GM20000 (cell line): ENCODE data around the gene GORAB.

Experiments
- DNase-seq: peaks from one replicate; pipeline ENCODE4 v3.0.0; 2012; ENCODE audit warnings: low spot score
- TF ChIP-seq, protein P1 (sequence below): IDR thresholded peaks from 2 replicates; pipeline ENCODE4 v1.5.1; 2012; ENCODE audit warnings: mild to moderate bottlenecking, control low read depth; ENCODE audit errors: extremely low read depth, missing control alignments

The GORAB gene

DNA sequence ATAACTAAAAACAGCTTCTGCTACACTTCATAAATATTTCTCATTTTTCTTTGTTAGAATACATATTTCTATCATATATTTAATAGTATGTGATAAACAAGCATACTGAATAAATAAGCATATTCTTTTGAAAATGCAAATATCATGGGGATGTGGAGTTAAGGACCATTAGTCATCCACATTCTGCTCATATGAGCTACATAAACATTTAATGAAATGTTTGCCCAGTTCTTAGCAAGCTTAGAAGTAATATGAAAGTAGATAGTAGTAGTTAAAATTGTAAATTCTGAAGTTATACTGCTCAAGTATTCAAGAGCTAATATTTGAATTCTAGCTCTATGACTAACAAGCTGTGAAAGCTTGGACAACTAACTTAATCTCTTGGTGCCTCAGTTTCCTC is 10.1 kb upstream of the GORAB start:
- DNase-seq, result no peak
- TF ChIP-seq, protein P1, sequence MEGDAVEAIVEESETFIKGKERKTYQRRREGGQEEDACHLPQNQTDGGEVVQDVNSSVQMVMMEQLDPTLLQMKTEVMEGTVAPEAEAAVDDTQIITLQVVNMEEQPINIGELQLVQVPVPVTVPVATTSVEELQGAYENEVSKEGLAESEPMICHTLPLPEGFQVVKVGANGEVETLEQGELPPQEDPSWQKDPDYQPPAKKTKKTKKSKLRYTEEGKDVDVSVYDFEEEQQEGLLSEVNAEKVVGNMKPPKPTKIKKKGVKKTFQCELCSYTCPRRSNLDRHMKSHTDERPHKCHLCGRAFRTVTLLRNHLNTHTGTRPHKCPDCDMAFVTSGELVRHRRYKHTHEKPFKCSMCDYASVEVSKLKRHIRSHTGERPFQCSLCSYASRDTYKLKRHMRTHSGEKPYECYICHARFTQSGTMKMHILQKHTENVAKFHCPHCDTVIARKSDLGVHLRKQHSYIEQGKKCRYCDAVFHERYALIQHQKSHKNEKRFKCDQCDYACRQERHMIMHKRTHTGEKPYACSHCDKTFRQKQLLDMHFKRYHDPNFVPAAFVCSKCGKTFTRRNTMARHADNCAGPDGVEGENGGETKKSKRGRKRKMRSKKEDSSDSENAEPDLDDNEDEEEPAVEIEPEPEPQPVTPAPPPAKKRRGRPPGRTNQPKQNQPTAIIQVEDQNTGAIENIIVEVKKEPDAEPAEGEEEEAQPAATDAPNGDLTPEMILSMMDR, result no peak

DNA sequence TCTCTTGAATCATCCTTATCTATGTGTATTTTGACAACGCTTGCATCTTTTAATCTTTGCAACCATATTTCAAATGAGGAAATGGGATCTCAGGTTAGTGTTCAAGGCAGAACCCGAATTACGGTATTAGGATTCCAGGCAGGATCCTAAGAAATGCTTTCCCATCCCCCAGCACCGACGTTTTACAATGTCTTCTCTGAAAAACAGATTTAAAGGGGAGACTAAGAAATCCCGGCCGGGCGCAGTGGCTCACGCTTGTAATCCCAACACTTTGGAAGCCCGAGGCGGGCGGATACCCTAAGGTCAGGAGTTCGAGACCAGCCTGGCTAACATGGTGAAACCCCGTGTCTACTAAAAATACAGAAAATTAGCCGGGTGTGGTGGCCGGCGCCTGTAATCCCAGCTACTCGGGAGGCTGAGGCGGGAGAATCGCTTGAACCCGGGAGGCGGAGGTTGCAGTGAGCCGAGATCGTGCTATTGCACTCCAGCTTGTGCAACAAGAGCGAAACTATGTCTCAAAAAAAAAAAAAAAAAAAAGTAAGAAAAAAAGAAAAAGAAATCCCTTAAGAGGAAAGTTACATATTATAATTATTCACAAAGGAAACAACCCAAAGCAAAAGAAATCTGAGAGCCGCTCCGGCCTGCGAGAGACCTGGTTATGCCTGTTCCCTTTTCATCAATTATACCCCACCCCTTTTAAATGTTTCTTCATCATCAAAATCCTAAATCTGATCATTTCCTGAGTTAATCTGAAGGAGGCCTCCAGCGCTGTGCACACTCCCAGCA is 801 bp upstream of the GORAB start:
- TF ChIP-seq, protein P1, result no peak
- DNase-seq, result no peak

DNA sequence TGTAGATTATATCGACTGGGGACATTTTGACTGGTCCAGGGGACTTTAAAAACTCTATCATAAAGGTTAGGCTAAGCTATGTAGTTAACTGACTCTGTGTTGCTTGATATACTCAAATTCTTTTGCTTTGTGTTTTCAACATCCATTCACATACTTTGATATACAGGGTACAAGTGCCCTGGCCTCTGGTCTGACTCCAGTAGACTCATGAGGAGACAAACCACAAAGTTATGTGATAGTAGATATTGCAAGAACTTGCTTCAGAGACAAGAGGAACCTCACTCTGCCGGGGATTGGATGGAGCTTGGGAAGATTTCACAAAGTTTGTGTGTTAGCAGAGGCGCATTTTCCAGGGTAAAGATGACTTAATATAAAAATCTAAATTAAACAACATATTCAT is 1.3 kb downstream of the GORAB start:
- TF ChIP-seq, protein P1, result no peak

DNA sequence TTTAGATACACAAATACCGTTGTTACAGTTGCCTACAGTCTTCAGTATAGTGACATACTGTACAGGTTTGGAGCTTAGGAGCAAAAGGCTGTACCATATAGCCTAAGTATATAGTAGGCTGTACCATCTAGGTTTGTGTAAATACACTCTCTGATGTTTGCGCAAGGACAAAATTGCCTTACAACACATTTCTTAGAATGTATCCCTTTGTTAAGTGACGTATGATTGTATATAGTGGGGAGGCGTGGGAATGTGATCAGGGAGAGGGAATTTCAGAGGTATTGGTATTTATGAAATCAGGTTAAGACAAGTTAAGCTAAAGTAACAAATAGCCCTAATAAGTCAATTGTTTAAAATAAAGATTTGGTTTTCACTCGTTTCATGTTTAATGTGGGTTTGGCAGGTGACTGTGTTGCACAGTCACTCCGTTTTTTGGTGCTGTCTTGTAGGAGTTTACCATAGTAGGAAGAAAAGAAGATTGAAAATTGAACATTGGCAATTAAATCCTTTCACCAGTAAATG is 2.7 kb downstream of the GORAB start:
- no peak for DNase-seq
- TF ChIP-seq, protein P1, result no peak

More for the DNA sequence above, 1.3 kb downstream of the GORAB start:
- no peak for DNase-seq

DNA sequence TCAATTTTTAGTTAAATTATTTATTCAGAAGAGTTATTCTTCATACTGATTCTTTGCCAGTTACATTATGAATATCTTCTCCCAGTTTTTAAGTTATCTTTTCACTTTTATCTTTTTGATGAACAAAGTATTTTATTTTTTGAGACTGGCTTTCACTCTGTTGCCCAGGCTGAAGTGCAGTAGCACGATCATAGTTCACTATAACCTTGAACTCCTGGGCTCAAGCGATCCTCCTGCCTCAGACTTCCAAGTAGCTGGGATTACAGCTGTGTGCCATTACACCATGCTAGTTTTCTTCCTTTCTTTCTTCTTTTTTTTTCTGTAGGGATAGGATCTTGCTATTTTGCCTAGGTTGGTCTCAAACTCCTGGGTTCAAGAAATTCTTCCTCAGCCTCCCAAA is 3.5 kb downstream of the GORAB start:
- no peak for DNase-seq
- TF ChIP-seq, protein P1, result no peak

DNA sequence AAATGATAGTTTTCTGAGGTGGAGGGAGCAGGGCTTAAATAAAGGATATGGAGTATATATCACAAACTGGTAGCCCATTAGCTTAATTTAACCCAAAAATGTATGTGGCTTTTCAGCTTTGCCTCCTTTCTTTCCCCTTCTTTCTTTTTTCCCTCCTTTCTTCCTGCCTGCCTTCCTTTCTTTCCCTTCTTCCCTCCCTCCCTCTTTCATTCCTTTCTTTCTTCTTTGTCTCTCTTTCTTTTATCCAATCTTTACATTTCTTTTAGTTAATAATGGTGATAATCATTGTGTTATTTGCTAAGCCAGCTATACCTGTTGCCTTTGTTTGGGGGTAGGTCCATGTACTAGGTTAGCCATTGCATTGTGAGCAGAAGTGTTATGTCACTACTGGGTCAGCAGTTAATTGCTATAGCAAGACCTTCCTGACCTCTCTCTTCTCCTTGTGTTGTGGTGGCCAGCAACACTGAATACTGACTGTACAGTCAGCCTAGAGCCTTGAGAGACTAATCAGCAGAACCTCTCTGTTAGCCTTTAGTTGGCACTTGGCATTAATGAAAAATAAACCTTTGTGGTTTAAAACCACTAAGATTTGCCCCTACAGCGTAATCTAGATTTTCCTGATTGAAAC is 5.1 kb downstream of the GORAB start:
- DNase-seq, result no peak
- TF ChIP-seq, protein P1, result no peak

DNA sequence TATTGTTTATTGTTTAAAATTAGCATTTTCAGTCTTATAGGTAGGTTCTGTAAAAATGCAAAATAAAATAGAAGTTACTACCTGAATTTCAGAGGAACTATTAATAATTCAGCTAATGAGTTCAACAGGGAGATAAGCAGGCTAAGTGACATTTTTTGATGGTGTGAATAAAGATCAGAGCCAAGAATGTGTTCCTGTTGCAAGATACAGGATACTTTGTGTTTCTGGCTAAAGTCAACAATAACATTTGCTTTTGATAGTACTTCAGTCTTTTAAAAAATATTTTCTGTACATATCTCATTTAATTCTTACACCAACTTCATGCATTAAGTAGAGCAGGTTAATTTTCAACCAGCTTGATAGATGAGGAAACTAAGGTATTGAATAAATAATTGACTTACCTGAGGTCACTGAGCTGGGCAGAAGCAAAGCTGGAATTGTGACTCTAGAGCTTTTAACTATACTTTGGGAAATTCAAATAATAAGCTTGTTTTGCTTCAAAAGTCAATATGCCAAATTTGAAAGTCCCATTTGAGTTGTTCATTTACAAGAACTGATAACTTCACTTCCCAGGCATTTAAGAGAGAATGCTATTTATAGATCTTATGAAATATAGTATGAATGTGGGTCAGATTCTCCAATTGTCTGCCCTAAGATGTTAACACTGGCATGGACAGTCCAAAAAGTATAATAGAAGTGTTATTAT is 6.0 kb downstream of the GORAB start:
- no peak for DNase-seq
- TF ChIP-seq, protein P1, result no peak
